Amygdala (tissue), 56 donors: Measurements from ENCODE around the gene ZNF446.
"Not testable (repeated sequence)": the region's sequence is repeated elsewhere in the genome, so short reads cannot be mapped to it uniquely, and the experiment has no call there.

Experiments
- DNase-seq, 56 donors: peaks; one replicate each; lab custom pipeline; 2025; lab: John Stamatoyannopoulos, UW

ZNF446 gene

GRCh38 chr19:58475714-58476497 lies at the start of gene ZNF446:
TSS of gene ZNF446 (plus strand) at chr19:58476352. CDS start at chr19:58477219, 867 bp downstream.
- peak; percentile 70 to 98 (median 95) for DNase-seq

DNA sequence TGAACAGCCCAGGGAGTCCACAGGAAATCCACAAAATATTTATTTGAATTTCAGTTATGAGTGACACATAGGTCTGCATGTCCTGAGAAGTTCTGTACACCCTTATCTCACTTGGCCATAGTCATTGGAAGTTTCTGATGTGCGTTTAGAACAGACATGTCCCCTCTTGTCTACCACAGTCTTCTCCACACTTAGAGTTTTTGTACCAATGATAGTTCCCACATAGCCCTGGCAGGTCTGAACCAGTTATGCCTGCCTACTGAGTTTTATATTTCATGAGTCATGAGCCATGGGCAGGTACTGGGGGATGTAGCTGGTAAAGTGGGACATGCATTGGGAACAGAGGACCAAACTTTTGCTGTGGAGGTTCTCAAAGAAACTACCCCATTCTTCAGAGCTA lies 47.5 kb upstream of the ZNF446 start:
- DNase-seq: no peak

- DNase-seq: no peak
Measured at GRCh38 chr19:58429745-58430144, 46.4 kb upstream of the ZNF446 start.

GRCh38 chr19:58434217-58434616 lies 41.9 kb upstream of the ZNF446 start:
- no peak for DNase-seq

- peak; percentile 66 to 100 (median 98) for DNase-seq
Measured at GRCh38 chr19:58439576-58440554, 36.3 kb upstream of the ZNF446 start, which contains the start of gene ZNF132. TSS of gene ZNF132 (minus strand) at chr19:58440153. CDS start at chr19:58439821, 332 bp downstream.

GRCh38 chr19:58440556-58440955 lies 35.6 kb upstream of the ZNF446 start:
- peak in 2 of 56 donors; percentile 40 to 54 for DNase-seq

DNA sequence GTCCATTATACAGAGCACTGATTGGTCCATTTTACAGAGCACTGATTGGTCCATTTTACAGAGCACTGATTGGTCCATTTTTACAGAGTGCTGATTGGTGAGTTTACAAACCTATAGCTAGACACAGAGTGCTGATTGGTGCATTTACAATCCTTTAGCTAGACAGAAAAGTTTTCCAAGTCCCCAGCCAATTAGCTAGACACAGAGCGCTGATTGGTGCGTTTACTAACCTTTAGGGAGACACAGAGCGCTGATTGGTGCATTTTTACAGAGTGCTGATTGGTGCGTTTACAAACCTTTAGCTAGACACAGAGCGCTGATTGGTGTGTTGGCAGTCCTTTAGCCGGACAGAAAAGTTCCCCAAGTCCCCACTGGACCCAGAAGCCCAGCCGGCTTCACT lies 33.2 kb upstream of the ZNF446 start:
- not testable (repeated sequence) for DNase-seq

DNA sequence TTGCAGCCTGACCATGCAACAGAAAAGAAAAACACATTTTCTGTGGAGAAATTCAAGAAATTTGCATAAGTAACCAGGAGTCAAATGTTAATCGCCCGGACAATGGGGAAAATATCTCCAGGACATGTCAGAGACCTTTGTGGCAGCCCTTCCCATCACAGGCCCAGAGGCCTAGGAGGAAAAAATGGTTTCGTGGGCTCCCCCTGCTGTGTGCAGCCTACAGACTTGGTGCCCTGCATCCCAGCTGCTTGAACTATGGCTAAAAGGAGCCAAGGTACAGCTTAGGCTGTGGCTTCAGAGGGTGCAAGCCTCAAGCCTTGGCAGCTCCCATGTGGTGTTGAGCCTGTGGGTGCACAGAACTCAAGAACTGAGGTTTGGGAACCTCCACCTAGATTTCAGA lies 27.3 kb upstream of the ZNF446 start:
- not testable (repeated sequence) for DNase-seq

GRCh38 chr19:58449980-58450379 lies 26.2 kb upstream of the ZNF446 start:
- not testable (repeated sequence) for DNase-seq

DNA sequence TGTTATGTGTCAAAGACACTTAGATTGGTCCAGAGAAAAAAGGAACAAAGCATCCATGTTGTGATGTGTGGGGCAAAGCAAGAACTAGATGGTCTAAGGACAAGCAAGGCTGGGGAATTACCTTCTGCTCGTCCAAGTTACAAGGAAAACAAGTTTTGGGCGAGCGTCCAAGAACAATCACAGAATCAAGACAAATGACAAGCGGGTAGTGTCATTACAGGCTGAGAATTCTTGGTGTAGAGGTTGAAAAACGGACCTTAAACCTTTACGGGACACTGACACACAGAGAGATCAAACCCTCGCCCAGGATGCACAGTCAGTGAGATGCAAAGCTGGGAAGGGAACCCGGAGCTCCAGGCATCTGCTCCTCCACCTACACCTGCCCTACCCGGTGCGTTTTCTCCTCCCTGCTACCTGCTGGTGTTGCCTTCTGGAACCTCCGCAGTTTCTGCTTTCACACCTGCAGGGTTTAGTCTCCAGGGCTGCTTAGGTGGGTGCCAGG lies 25.2 kb upstream of the ZNF446 start:
- DNase-seq: peak in 1 of 56 donors; percentile 34

DNA sequence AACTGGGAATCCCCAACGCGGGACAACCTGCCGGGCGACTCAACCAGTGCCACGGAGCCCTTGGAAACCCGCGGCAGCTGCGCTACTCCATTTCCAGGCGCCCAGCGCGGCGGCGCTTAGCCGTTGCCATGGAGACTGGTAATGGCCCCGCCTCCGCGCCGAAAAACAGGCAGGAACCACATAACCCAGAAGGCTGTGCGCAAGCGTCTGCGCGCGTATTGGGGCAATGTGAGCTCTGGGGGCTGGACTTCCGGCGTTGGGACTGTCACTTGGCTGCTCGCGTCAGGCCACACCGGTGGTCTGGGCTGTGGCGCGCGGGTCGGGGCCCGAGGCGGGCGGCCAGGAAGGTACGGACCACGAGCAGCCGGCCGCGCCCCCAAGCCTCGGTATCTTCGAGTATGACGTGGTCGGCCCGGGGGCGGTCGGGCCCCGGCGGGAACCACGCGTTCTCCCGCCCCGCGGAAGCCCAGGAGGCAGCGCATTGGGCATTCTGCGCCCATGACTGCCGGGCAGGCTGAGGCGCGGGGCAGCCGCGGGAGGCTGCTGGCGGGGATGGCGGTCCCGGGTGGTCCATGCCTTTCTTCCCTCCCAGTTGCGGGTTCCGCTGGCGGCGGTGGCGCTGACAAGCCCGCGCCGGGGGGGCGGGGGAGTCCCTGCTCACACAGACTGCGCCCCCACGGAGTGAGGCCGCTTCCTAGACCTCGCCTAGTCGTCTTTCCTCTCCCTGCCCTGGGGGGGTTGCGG lies 24.6 kb upstream of the ZNF446 start, which contains the start of gene ZNF324B:
Gene ZNF324B, plus strand, starts transcription at position 265 of the 744 bp plus-strand sequence. CDS start 2,080 bp downstream, outside the sequence.
- peak; percentile 80 to 99 (median 95) for DNase-seq

- DNase-seq: no peak
Measured at GRCh38 chr19:58453743-58454142, 22.4 kb upstream of the ZNF446 start.

DNA sequence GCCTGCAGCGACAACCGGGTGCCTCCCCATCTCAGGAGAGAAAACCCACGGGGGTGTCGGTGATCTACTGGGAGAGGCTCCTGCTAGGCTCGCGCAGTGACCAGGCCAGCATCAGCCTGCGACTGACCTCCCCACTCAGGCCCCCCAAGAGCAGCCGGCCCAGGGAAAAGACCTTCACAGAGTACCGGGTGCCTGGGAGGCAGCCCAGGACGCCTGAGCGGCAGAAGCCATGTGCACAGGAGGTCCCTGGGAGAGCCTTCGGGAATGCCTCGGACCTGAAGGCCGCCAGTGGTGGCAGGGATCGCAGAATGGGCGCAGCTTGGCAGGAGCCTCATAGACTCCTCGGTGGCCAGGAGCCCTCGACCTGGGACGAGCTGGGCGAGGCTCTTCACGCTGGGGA lies 20.8 kb upstream of the ZNF446 start:
- DNase-seq: no peak

GRCh38 chr19:58456111-58456510 lies 20.0 kb upstream of the ZNF446 start:
- DNase-seq: no peak

DNA sequence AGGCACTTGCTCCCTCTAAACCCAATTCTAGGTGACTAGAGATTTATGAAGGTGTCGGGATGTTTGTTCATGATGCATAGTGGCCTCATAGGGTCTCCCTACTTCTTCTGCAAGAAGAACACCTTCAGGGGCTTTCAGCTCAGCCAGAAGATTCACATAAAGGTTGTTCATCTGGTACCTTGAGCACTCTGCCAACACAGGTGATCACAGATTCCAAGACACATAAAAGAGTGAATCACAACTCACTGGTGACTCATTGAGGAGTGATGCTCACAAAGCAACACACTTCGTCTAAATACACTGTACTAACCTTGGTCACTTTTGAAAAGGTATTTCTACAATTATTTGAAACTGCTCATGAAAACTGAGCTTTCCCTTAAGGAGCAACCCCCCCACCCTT lies 16.1 kb upstream of the ZNF446 start:
- DNase-seq: no peak

DNA sequence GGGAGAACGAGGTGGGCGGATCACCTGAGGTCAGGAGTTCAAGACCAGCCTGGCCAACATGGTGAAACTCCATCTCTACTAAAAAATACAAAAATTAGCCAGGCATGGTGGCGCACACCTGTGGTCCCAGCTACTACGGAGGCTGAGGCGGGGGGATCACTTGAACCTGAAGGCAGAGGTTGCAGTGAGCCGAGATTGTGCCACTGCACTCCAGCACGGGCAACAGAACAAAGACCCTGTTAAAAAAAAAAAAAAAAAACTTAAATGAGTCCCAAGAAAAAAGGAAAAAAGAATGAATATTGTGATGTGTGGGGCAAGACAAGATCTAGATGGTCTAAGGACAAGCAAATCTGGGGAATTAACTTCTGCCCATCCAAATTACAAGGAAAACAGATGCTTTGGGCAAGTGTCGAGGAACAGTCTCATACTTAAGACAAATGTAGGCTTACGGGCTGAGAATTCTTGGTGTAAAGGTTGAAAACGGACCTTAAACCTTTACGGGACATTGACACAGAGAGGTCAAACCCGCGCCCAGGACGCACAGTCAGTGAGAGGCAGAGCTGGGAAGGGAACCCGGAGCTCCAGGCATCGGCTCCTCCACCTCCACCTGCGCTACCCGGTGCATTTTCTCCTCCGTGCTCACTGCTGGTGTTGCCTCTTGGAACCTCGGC lies 9.9 kb upstream of the ZNF446 start:
- no peak for DNase-seq

DNA sequence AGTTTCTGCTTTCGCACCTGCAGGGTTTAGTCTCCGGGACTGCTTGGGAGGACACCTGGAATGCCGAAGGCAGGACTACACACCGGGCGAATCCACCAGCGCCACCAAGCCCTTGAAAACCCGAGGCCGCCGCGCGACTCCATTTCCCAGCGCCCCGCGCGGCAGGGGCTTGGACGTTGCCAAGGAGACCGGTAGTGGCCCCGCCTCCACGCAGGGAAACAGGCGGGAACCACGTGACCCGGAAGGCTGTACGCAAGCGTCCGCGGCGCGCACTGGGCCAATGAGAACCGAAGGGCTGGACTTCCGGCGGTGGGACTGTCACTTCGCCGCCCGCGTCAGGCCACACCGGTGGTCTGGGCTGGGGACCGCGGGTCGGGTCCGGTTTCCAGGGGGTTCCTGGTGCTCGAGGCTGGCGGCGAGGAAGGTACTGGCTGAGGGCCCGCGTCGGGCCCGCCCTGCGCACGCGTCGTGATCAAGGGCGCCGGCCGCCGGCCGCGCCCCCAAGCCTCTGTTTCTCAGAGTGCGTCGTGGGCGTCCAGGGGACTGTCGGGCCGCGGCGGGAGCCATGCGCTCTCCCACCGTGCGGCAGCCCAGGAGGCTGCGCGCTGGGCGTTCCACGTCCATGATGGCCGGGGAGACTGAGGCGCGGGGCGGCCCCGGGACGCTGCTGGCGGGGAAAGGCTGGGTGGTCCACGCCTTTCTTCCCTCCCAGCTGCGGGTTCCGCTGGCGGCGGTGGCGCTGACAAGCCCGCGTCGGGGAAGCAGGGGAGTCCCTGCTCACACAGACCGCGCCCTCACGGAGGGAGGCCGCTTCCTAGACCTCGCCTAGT lies 9.2 kb upstream of the ZNF446 start, which contains the start of gene ZNF324:
Gene ZNF324, plus strand, starts transcription at position 321 of the 830 bp plus-strand sequence. CDS start 2,106 bp downstream, outside the sequence.
- peak; percentile 62 to 99 (median 96) for DNase-seq

- no peak for DNase-seq
Measured at GRCh38 chr19:58468216-58468839, 7.8 kb upstream of the ZNF446 start.
